SK-N-SH treated with all-trans-retinoic acid at 6 μM for 48 hours (cell line): ENCODE data around the gene MUC5B.

Experiments
- ATAC-seq: fragments of 200-7000 bp; cut with Tn5 transposase; 3 replicates; pipeline ENCODE4 v1.9.1; 2020; ENCODE audit warnings: mild to moderate bottlenecking, moderate library complexity
- ARNTL ChIP-seq: fragments of 450-650 bp; formaldehyde crosslinking; IDR thresholded peaks from 2 replicates; pipeline ENCODE4 v1.5.0; 2020; ENCODE audit warnings: low read depth, mild to moderate bottlenecking, moderate library complexity, borderline replicate concordance
- BACH2 ChIP-seq: fragments of 250-450 bp; sonication (Bioruptor Pico); IDR thresholded peaks from 2 replicates; pipeline ENCODE4 v1.9.0; 2021; ENCODE audit warnings: mild to moderate bottlenecking, borderline replicate concordance
- CREB5 ChIP-seq: fragments of 250-450 bp; sonication (Bioruptor Pico); IDR thresholded peaks from 2 replicates; pipeline ENCODE4 v1.5.1; 2020; ENCODE audit warnings: low read depth, mild to moderate bottlenecking, moderate library complexity
- CSDC2 ChIP-seq: fragments of 250-450 bp; sonication (Bioruptor Pico); IDR thresholded peaks from 2 replicates; pipeline ENCODE4 v1.5.0; 2020; ENCODE audit warnings: mild to moderate bottlenecking, moderate library complexity
- CSRNP3 ChIP-seq: fragments of 250-450 bp; sonication (Bioruptor Pico); IDR thresholded peaks from 2 replicates; pipeline ENCODE4 v1.5.1; 2021; ENCODE audit warnings: mild to moderate bottlenecking, moderate library complexity
- ESRRG ChIP-seq: fragments of 250-450 bp; sonication (Bioruptor Pico); IDR thresholded peaks from 2 replicates; pipeline ENCODE4 v1.6.1; 2021; ENCODE audit warnings: mild to moderate bottlenecking
- GLIS3 ChIP-seq: fragments of 250-450 bp; sonication (Bioruptor Pico); IDR thresholded peaks from 2 replicates; pipeline ENCODE4 v1.5.0; 2020; ENCODE audit warnings: mild to moderate bottlenecking, moderate library complexity
- ISL1 ChIP-seq: fragments of 250-450 bp; sonication (Bioruptor Pico); IDR thresholded peaks from 2 replicates; pipeline ENCODE4 v2.1.2; 2022; ENCODE audit warnings: mild to moderate bottlenecking, moderate library complexity
- OSR1 ChIP-seq: fragments of 250-450 bp; sonication (Bioruptor Pico); IDR thresholded peaks from 2 replicates; pipeline ENCODE4 v1.8.0; 2022; ENCODE audit warnings: moderate library complexity, mild to moderate bottlenecking, inconsistent platforms
- POU6F1 ChIP-seq: fragments of 250-450 bp; sonication (Bioruptor Pico); IDR thresholded peaks from 2 replicates; pipeline ENCODE4 v1.8.0; 2021; ENCODE audit warnings: low read depth, mild to moderate bottlenecking, moderate library complexity, borderline replicate concordance
- SNAI2 ChIP-seq: fragments of 250-450 bp; sonication (Bioruptor Pico); IDR thresholded peaks from 2 replicates; pipeline ENCODE4 v1.5.0; 2020; ENCODE audit warnings: mild to moderate bottlenecking, moderate library complexity
- TCF4 ChIP-seq: fragments of 250-450 bp; sonication (Bioruptor Pico); IDR thresholded peaks from 2 replicates; pipeline ENCODE4 v1.8.0; 2021; ENCODE audit warnings: mild to moderate bottlenecking, moderate library complexity, borderline replicate concordance
- TSHZ2 ChIP-seq: fragments of 250-450 bp; sonication (Bioruptor Pico); IDR thresholded peaks from 2 replicates; pipeline ENCODE4 v1.5.0; 2020; ENCODE audit warnings: mild to moderate bottlenecking, moderate library complexity
- ZC3H10 ChIP-seq: fragments of 250-450 bp; sonication (Bioruptor Pico); IDR thresholded peaks from 2 replicates; pipeline ENCODE4 v1.5.1; 2021; ENCODE audit warnings: mild to moderate bottlenecking, moderate library complexity
- ZFP3 ChIP-seq: fragments of 250-450 bp; sonication (Bioruptor Pico); IDR thresholded peaks from 2 replicates; pipeline ENCODE4 v1.5.0; 2020; ENCODE audit warnings: mild to moderate bottlenecking, moderate library complexity
- ZFP30 ChIP-seq: fragments of 450-650 bp; formaldehyde crosslinking; IDR thresholded peaks from 2 replicates; pipeline ENCODE4 v1.5.0; 2022; ENCODE audit warnings: mild to moderate bottlenecking, moderate library complexity
- ZNF565 ChIP-seq: fragments of 450-650 bp; formaldehyde crosslinking; conservative IDR thresholded peaks from 2 replicates; pipeline ENCODE4 v1.5.0; 2020; ENCODE audit warnings: low read depth, mild to moderate bottlenecking, moderate library complexity
- ZNF70 ChIP-seq: fragments of 450-650 bp; formaldehyde crosslinking; IDR thresholded peaks from 2 replicates; pipeline ENCODE4 v1.5.0; 2020; ENCODE audit warnings: mild to moderate bottlenecking, moderate library complexity
- ZNF8 ChIP-seq: fragments of 450-650 bp; formaldehyde crosslinking; IDR thresholded peaks from 2 replicates; pipeline ENCODE4 v1.5.0; 2020; ENCODE audit warnings: mild to moderate bottlenecking, moderate library complexity

Gene MUC5B

GRCh38 chr11:1305063-1305495, 82.2 kb downstream of the MUC5B start:
- no peak for ATAC-seq
- TF ChIP-seq ISL1 (CRISPR knock-in tag) (no peak), CSRNP3 (no peak), ZFP3 (CRISPR knock-in tag) (no peak), ZNF8 (CRISPR knock-in tag) (no peak), ZC3H10 (CRISPR knock-in tag) (no peak), BACH2 (CRISPR knock-in tag) (no peak), ZNF565 (CRISPR knock-in tag) (no peak), TCF4 (CRISPR knock-in tag) (no peak), ARNTL (no peak), CREB5 (no peak), ZNF70 (no peak), TSHZ2 (CRISPR knock-in tag) (no peak)

- no peak for TF ChIP-seq TCF4 (CRISPR knock-in tag)
- TF ChIP-seq OSR1 (CRISPR knock-in tag): no peak
- TF ChIP-seq POU6F1: no peak
- TF ChIP-seq GLIS3 (CRISPR knock-in tag): no peak
- no peak for TF ChIP-seq ZNF8 (CRISPR knock-in tag)
- no peak for TF ChIP-seq TSHZ2 (CRISPR knock-in tag)
- TF ChIP-seq ISL1 (CRISPR knock-in tag): no peak
- TF ChIP-seq BACH2 (CRISPR knock-in tag): no peak
- TF ChIP-seq ZFP30 (CRISPR knock-in tag): no peak
- TF ChIP-seq ZFP3 (CRISPR knock-in tag): no peak
- no peak for TF ChIP-seq ZC3H10 (CRISPR knock-in tag)
- no peak for TF ChIP-seq ZNF70
- TF ChIP-seq ESRRG (CRISPR knock-in tag): no peak
- no peak for TF ChIP-seq CSDC2
- TF ChIP-seq SNAI2 (CRISPR knock-in tag): no peak
- no peak for ATAC-seq
Observed at GRCh38 chr11:1305501-1306056, 82.7 kb downstream of the MUC5B start.
